Right lobe of liver (tissue), 4 donors: ENCODE results near the gene BCL11B.

Experiments used
- CTCF ChIP-seq, 4 donors: fragments of 200-600 bp in 3 of 4; fragments of 450-650 bp in 1 of 4; IDR thresholded peaks; one replicate each; pipeline versions ENCODE4 v1.5.1 to v1.8.0; 2016 to 2022; ENCODE audit warnings: antibody characterized with exemption in 4 of 4, mild to moderate bottlenecking in 2 of 4
- POLR2A ChIP-seq: fragments of 450-650 bp; IDR thresholded peaks from one replicate; pipeline ENCODE4 v1.6.1; 2017; ENCODE audit warnings: antibody characterized with exemption, mild to moderate bottlenecking
- donor health status: DM: no; HTN: no; CAD: no.
- donor health status: DM: no; HTN: no; CAD: no.
- donor health status: DM: no; HTN: yes; CAD: no.

GRCh38 chr14:99253890-99254289, 18.1 kb downstream of the BCL11B start:
- TF ChIP-seq CTCF (IDR thresholded peaks at IDR 0.05): no peak
- TF ChIP-seq POLR2A: no peak
